HUDEP-2 (cell line): ENCODE measurements around the gene DLGAP1.
"Not testable (repeated sequence)": the region's sequence is repeated elsewhere in the genome, so short reads cannot be mapped to it uniquely, and the experiment has no call there.

Experiments used
- DNase-seq, 76 experiments: peaks; one replicate each; lab custom pipeline; 2025; ENCODE audit not compliant: unreplicated experiment in 76 of 76; lab: John Stamatoyannopoulos, UW

The DLGAP1 gene

GRCh38 chr18:4299395-4299794 lies 155.7 kb downstream of the DLGAP1 start:
- no peak for DNase-seq

- no peak for DNase-seq
Measured at GRCh38 chr18:4293337-4293736, 161.8 kb downstream of the DLGAP1 start.

- no peak for DNase-seq
Measured at GRCh38 chr18:4292696-4293095, 162.4 kb downstream of the DLGAP1 start.

GRCh38 chr18:4287340-4287739 lies 167.8 kb downstream of the DLGAP1 start:
- DNase-seq, result not testable (repeated sequence)

- DNase-seq, result no peak
Measured at GRCh38 chr18:4286256-4286655, 168.9 kb downstream of the DLGAP1 start.

GRCh38 chr18:4285525-4285924 lies 169.6 kb downstream of the DLGAP1 start:
- DNase-seq, result no peak

GRCh38 chr18:4284528-4284927 lies 170.6 kb downstream of the DLGAP1 start:
- DNase-seq, result no peak

GRCh38 chr18:4283746-4284291 lies 171.3 kb downstream of the DLGAP1 start:
- no peak for DNase-seq

- no peak for DNase-seq
Measured at GRCh38 chr18:4282954-4283353, 172.2 kb downstream of the DLGAP1 start.

GRCh38 chr18:4276953-4277585 lies 178.0 kb downstream of the DLGAP1 start:
- DNase-seq, result no peak

GRCh38 chr18:4271952-4272351 lies 183.2 kb downstream of the DLGAP1 start:
- DNase-seq, result no peak

GRCh38 chr18:4270988-4271387 lies 184.1 kb downstream of the DLGAP1 start:
- no peak for DNase-seq

- DNase-seq, result no peak
Measured at GRCh38 chr18:4270016-4270415, 185.1 kb downstream of the DLGAP1 start.

GRCh38 chr18:4267641-4268040 lies 187.5 kb downstream of the DLGAP1 start:
- no peak for DNase-seq

GRCh38 chr18:4264347-4264791 lies 190.7 kb downstream of the DLGAP1 start:
- no peak for DNase-seq

- no peak for DNase-seq
Measured at GRCh38 chr18:4260107-4260506, 195.0 kb downstream of the DLGAP1 start.

- no peak for DNase-seq
Measured at GRCh38 chr18:4256766-4257417, 198.2 kb downstream of the DLGAP1 start.

- no peak for DNase-seq
Measured at GRCh38 chr18:4254840-4255239, 200.3 kb downstream of the DLGAP1 start.

GRCh38 chr18:4252829-4253228 lies 202.3 kb downstream of the DLGAP1 start:
- no peak for DNase-seq

GRCh38 chr18:4251873-4252272 lies 203.2 kb downstream of the DLGAP1 start:
- DNase-seq, result no peak

GRCh38 chr18:4251206-4251605 lies 203.9 kb downstream of the DLGAP1 start:
- DNase-seq, result no peak

- no peak for DNase-seq
Measured at GRCh38 chr18:4250141-4250540, 205.0 kb downstream of the DLGAP1 start.
